ENCODE measurements around the gene EFCAB13. TPM values are rescaled to one million over a fixed set of nuclear protein-coding genes. Genes with fewer than 3 reads are reported as not detected.
A peak's percentile ranks its signal among the peaks of the same experiment; 100 is the strongest.

Gene EFCAB13
- total RNA-seq, 2 experiments from 2014 or later = 12.6 to 13.5 TPM

GRCh38 chr17:47304186-47304585 is 19.6 kb upstream of the EFCAB13 start:
- H3K27ac Mint-ChIP-seq = no peak overlapping the region
- no peak overlapping the region for H3K27ac ChIP-seq (ENCODE audit: low read depth in 1 of 2, low read length in 2 of 2)

GRCh38 chr17:47305302-47305923 is 18.3 kb upstream of the EFCAB13 start:
- CTCF ChIA-PET = interaction anchor here (1.5 kb wide), 1 partner anchor 10 kb away, joined by 4 read pairs; no protein-coding TSS in a partner anchor
- H3K36me3 Mint-ChIP-seq (ENCODE audit: low read depth) = no peaks in the 10 kb centered on the region
- H3K27ac Mint-ChIP-seq = no peak overlapping the region
- no peaks in the 10 kb centered on the region for H3K27me3 Mint-ChIP-seq
- Histone ChIP-seq H3K27me3 (ENCODE audit: control insufficient read depth in 1 of 2, insufficient read depth in 2 of 2, low read length in 2 of 2) (no peaks in the 10 kb centered on the region), H3K4me1 (ENCODE audit: insufficient read depth, low read length) (peaks cover 10% of the 10 kb centered on the region), H3K4me3 (ENCODE audit: low read length) (no peak overlapping the region), H3K9me3 (ENCODE audit: control insufficient read depth in 1 of 2, insufficient read depth in 1 of 2, low read length in 2 of 2) (peaks cover 0 to 5% of the 10 kb centered on the region in 2 experiments), H3K27ac (ENCODE audit: low read depth in 1 of 2, low read length in 2 of 2) (no peak overlapping the region), H3K36me3 (ENCODE audit: insufficient read depth, low read length) (no peaks in the 10 kb centered on the region)
- peak in 1 of 14 experiments; percentile 6 for DNase-seq
- peaks cover 4% of the 10 kb centered on the region for H3K9me3 Mint-ChIP-seq
- POLR2A ChIA-PET = no interaction called here
- no peak for ATAC-seq (ENCODE audit: poor library complexity)
- H3K4me3 Mint-ChIP-seq = no peak overlapping the region
- TF ChIP-seq CTCF (IDR thresholded peaks at IDR 0.05) = no peak
- intact Hi-C loops (cut with DNase I, micrococcal nuclease) = no loop called here
- H3K4me1 Mint-ChIP-seq (ENCODE audit: low read depth) = peaks cover 8% of the 10 kb centered on the region

More at GRCh38 chr17:47304186-47304585, 19.6 kb upstream of the EFCAB13 start:
- no peaks in the 10 kb centered on the region for H3K27me3 ChIP-seq (ENCODE audit: control insufficient read depth in 1 of 2, insufficient read depth in 2 of 2, low read length in 2 of 2)
- no peak overlapping the region for H3K4me3 ChIP-seq (ENCODE audit: low read length)
- CTCF ChIA-PET = no interaction called here
- DNase-seq (no peak), ATAC-seq (ENCODE audit: poor library complexity) (no peak)
- POLR2A ChIA-PET = no interaction called here
- H3K36me3 Mint-ChIP-seq (ENCODE audit: low read depth) = no peaks in the 10 kb centered on the region
- H3K9me3 ChIP-seq (ENCODE audit: control insufficient read depth in 1 of 2, insufficient read depth in 1 of 2, low read length in 2 of 2) = peaks cover 0 to 5% of the 10 kb centered on the region in 2 experiments
- H3K4me3 Mint-ChIP-seq = no peak overlapping the region
- no peak for TF ChIP-seq CTCF (IDR thresholded peaks at IDR 0.05)
- H3K4me1 ChIP-seq (ENCODE audit: insufficient read depth, low read length) = peaks cover 10% of the 10 kb centered on the region
- intact Hi-C loops (cut with DNase I, micrococcal nuclease) = no loop called here
- no peaks in the 10 kb centered on the region for H3K27me3 Mint-ChIP-seq
- peaks cover 8% of the 10 kb centered on the region for H3K4me1 Mint-ChIP-seq (ENCODE audit: low read depth)
- peaks cover 4% of the 10 kb centered on the region for H3K9me3 Mint-ChIP-seq
- no peaks in the 10 kb centered on the region for H3K36me3 ChIP-seq (ENCODE audit: insufficient read depth, low read length)

GRCh38 chr17:47310186-47310733 is 13.5 kb upstream of the EFCAB13 start:
- no peaks in the 10 kb centered on the region for H3K27me3 ChIP-seq (ENCODE audit: control insufficient read depth in 1 of 2, insufficient read depth in 2 of 2, low read length in 2 of 2)
- peaks cover 8% of the 10 kb centered on the region for H3K4me1 ChIP-seq (ENCODE audit: insufficient read depth, low read length)
- H3K27ac ChIP-seq (ENCODE audit: low read depth in 1 of 2, low read length in 2 of 2) = no peak overlapping the region
- Mint-ChIP-seq H3K4me1 (ENCODE audit: low read depth) (peaks cover 4% of the 10 kb centered on the region), H3K27me3 (no peaks in the 10 kb centered on the region), H3K27ac (no peak overlapping the region), H3K9me3 (no peaks in the 10 kb centered on the region), H3K4me3 (no peak overlapping the region), H3K36me3 (ENCODE audit: low read depth) (no peaks in the 10 kb centered on the region)
- DNase-seq (no peak), ATAC-seq (ENCODE audit: poor library complexity) (no peak)
- intact Hi-C loops (cut with DNase I, micrococcal nuclease) = no loop called here
- ChIA-PET POLR2A (interaction anchor here (0.6 kb wide), 1 partner anchor 243 kb away, joined by 6 read pairs; no protein-coding TSS in a partner anchor), CTCF (interaction anchor here (0.6 kb wide), 1 partner anchor 58 kb away, joined by 3 read pairs; no protein-coding TSS in a partner anchor)
- H3K9me3 ChIP-seq (ENCODE audit: control insufficient read depth in 1 of 2, insufficient read depth in 1 of 2, low read length in 2 of 2) = no peaks in the 10 kb centered on the region
- H3K4me3 ChIP-seq (ENCODE audit: low read length) = no peak overlapping the region
- TF ChIP-seq CTCF (IDR thresholded peaks at IDR 0.05) = no peak
- no peaks in the 10 kb centered on the region for H3K36me3 ChIP-seq (ENCODE audit: insufficient read depth, low read length)

Data from CD4-positive, alpha-beta T cell (primary cell).